Activated CD8-positive, alpha-beta memory T cell treated with anti-CD3 and anti-CD28 coated beads for 24 hours (primary cell): ENCODE data around the gene SSTR3.
"Not testable (repeated sequence)": the region's sequence is repeated elsewhere in the genome, so short reads cannot be mapped to it uniquely, and the experiment has no call there.

ENCODE experiments used
- DNase-seq: peaks from one replicate; pipeline ENCODE4 v3.0.0-alpha.2; 2020

The SSTR3 gene

DNA sequence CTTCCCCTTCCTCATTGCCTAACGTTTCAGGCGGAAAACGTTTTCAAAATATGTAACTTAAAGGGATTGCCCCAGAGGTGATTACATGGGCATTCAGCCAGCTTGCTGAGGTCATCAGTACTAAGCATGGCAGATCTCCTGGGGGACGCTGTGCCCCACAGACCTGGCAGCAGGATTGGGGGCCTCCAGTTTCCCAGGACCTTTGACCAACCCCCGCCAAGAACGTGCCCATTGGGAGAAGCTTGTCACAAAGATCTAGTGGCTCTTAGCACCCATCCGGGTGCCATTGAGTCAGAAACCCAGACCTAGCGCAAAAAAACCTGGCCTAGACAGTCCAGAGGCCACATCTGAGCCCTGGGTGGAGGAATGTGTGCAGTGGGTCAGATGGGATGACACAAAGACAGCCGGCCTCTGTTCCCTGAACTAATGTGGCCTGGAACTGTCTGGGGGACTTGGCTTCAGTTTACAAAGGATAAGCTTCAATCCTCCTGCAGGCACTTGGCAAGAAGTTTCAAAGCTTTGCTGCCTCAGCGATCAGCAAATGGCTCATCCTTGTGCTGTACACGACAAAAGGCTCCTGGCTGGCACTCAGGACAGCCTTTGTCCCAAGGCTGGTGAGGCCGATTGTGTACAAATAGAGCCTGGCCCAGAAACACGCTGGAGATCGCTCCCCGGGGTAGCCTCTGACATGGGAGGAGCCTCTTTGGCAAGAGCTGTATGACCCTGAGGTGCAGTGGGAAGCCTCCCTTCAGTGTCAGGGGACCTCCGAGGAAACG lies 33.7 kb downstream of the SSTR3 start:
- DNase-seq = no peak

DNA sequence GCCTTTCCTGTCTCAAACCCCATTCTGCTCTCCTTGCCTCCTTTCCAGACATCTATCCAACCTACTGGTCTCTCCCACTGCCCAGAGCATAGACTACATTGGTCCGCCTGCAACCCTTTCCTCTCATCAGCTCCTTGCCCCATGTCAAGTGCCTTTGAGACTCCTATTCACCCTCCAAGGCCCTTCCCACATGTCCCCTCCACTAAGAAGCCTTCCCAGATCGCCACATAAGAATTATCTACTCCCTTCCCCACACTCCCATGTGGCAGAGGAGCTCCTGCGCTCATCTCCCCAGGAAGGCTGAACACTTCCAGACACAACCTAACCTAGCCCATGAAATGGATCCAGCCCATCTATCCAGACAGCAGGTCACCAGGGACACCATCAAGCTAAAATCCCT lies 34.5 kb downstream of the SSTR3 start:
- DNase-seq = no peak

DNA sequence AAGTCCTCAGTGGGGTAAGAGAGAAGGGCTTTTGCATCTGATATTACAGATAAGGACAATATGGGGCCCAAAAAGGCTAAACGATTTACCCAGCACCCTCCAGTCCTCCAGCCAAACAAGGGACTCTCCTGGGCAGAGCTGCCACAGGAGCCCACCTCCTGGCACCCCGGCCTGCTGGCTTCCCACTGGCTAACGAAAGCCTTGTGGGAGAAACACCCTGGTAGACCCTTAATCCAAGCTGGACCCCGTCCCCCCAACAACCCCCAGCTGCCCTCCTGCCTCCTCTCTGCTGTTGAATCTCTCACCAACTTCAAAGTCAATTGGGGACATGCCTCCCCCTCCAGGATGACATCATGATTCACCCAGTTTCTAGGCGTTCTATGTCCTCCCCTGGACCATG lies 35.1 kb downstream of the SSTR3 start:
- no peak for DNase-seq

DNA sequence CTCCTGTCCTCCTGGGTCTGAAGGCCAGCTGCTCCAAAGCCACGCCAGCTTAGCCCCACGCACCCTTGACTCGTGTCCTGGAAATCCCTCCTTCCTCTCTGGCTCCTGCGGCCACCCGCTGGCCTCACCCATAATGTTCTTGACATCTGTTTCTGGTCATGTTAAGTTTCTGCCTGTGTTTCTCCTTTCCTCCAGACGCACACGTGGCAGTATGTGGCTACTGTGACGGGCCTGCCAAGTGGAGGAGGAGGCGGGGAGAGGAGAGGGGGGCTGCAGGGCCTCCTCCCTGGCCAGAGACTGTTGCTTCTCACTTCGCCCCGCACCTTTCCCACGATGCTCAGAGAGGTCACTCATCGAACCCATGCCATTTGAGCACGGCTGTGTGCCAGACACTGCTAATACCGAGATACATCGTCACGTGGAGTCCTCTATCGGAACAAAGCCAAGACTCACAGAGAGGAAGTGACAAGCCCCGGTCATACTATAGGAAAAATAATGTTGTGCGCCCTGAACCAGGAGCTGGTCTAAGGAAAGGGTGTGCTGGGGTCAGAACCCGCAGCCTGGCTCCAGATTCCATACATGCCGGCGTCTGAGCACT lies 35.7 kb downstream of the SSTR3 start:
- no peak for DNase-seq

DNA sequence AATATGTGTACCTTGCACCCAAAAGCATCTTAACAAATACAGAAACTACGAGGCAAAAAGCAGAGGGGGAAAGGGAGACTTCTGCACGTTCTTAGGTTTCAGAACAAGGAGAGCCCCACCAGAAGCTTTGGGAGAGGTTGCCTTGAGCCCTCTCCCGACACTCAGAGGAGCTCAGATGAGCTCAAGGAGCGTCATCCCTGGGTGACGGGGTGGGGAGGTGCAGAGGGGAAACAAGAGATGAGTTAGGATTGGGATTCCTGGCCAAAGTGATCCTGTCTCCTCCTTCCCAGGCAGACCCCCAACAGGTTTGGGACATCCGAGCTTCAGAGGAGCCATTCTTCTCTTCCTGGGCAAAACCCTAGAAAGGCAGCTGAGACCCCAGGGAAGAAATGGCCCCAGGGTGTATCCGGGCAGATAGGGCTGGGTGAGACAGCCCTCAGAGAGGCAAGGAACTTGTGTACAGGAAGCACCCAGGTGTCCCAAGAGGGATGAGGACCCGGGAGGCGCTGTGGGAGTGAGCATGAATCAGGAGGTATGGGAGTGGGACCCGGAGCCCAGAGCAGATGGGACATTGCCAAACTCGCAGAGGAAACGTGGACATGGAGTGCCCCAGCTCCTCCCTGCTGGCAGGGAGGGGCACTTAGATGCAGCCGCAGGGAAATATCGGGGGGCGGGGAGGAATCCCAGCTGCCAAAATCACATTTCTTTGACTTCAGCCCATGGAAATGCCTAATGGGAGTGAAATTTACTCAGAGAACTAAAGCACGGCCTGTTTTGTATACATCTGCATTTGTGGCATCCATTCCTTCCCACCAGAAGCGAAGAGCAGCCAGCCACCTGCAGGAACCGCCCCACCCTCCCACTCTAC lies 36.6 kb downstream of the SSTR3 start:
- no peak for DNase-seq

DNA sequence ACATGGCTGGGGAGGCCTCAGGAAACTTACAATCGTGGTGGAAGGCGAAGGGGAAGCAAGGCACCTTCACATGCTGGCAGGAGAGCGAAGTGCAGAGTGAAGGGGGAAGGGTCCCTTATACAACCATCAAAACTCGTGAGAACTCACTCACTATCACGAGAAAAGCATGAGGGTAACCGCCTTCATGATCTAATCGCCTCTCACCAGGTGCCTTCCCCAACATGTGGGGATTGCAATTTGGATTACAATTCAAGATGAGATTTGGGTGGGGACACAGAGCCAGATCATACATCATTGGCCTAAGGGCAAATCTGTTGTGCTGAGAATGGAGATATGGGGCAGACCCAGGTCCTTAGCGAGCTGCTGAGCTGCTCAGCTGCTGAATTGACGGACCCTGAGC lies 37.3 kb downstream of the SSTR3 start:
- DNase-seq = no peak

DNA sequence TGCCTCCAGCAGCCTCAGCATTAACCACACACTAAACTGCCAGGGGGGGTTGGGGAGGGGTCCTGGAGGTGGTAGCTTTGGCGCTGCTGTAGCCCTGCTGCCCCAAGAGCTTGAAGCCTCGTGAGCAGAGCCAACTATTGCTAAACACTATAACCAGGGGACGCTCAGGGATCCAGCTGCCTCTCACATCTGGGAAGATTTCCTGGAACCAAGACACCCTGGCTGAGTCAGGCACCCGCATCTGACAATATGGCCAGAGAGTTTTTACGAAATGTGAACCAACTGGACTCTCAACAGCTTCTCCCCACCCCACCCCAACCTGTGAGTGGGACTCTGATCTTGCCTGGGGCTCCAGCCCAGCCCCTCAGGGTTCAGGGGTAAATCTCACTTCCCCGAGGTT lies 38.6 kb downstream of the SSTR3 start:
- DNase-seq = no peak

DNA sequence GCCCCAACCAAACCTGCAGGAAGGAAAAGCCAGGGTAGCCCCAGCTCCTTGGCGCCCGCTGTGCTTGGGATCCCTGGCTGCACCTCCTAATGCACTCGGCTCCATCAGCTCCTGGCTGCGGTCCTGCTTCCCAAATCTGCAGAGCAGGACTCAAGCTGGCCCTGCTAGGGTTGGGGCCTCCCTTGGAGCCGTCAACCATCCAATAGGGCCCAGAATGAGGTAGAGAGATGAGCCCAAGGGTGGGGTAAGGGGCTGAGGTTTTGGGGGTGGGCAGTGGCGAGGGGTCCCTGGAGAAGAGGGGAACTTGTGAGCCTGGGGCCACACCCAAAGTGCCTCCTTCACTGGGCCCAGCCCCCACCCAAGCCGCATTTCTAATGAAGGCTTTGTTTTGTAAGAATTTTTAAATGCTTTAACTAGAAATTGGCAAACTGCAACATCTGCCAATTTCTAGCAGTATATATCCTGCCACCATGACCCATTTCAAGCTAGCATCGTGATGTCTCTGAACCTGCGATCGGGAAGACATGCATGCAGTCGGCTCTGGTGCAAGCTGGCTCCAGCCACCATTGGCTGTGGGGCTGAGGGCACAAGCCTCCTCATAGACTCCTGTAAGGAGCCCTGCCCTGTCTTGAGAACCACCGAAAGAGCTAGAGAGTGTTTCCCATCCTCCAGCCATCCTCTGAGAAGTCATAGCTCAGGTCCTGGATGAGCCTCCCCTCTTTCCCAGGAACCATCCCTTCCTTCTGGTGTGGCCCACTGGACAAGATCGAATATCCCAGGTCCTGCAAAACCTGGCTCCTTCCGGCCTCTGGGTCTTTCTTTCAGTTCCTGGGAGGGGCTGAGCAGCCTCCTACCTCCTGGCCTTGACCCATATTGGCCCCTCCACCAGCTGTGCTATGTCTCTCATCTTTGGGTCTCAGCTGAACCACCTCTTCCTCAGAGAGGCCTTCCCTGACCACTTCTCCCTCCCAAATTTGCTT lies 39.7 kb downstream of the SSTR3 start:
- no peak for DNase-seq

DNA sequence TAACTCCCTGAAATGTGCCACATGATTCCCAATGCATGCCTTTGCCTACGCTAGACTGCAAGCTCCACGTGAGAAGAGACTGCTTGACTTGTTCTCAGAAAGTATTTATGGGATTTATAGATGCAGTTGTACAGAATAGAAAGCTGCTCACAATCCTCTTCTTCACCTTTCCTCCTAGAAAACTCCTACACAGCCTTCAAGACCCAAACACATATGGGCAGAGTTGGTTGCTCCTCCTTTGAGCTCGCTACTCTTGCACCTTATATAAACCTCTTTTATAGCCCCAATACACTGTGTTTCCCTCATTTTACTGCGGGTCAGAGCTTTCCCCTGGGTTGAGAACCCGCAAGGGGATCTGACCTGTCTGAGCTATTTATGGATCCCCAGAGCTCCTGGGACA lies 40.6 kb downstream of the SSTR3 start:
- no peak for DNase-seq

DNA sequence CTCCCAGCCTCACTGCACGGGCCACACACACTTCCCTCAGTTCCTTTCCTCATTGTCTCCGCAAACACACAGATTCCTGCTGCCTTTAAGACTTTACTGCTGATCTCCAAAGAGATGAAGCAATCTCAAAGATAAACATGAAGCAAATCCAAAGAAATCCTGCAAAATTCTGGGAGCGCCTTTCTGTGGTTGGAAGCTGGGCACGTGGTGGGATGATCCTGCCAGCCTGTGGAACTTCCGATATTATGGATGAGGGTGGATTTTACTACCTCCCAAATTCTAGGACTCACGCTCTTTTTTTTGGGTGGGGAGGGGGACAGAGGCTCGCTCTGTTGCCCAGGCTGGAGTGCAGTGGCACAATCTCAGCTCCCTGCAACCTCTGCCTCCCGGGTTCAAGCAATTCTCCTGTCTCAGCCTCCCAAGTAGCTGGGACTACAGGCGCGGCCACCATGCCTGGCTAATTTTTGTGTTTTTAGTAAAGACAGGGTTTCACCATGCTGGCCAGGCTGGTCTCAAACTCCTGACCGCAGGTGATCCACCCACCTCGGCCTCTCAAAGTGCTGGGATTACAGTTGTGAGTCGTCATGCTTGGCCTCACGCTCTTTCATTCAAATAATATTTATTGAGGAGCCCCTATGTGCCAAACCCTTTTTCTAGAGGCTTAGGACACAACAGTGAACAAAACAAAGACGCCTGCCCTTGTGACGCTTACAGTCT lies 41.4 kb downstream of the SSTR3 start:
- DNase-seq = not testable (repeated sequence)

DNA sequence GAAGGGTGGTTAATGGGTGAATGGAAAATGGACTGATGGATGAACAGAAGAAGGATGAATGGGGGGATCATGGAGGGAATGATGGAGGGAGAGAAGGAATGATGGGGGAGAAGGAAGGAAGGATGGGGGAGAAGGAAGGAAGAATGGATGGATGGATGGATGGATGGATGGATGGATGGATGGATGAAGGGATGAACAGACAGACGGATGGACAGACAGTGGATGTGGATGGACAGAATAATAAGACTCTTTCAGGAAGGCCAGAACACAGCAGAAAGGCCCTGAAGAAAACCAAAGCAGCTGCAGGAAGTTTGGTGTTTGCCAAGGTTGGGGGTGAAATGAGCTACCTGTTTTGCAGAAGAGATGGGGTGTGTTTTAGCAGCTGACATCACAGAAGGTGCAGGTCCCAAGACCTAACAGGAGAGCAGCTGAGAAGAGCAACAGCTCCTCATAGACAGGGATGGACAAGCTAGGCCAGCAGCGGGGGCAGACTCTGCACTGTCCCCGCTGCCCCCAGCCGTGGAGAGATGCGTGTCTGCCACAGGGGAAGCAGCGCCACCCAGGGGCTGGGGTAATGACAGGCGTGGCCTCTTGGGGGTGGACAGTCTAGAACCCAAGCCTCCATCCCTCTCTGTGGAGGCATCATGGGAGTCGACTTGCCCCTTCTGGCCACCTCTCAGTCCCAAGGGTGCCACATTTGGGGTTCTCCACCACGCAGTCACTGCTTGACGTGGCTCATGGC lies 42.2 kb downstream of the SSTR3 start:
- no peak for DNase-seq

DNA sequence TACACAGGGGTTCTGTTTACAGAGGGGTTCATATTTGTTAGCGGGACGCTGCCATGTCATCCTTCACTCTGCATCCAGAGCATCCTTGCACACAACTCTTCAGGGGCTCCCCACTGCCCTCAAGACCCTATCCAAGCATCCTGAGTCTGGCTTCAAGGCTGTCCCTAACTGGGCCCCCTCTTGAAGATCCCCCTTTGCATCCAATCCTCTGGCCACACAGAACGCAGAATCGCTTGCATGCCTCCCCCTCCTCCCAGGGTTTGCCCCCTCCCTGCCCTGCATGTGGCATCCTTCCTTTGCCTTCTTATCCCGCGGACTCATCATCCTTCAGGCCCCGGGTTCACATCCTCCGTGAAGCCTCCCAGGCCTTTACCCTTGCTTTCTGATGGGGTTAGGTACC lies 42.9 kb downstream of the SSTR3 start:
- no peak for DNase-seq

DNA sequence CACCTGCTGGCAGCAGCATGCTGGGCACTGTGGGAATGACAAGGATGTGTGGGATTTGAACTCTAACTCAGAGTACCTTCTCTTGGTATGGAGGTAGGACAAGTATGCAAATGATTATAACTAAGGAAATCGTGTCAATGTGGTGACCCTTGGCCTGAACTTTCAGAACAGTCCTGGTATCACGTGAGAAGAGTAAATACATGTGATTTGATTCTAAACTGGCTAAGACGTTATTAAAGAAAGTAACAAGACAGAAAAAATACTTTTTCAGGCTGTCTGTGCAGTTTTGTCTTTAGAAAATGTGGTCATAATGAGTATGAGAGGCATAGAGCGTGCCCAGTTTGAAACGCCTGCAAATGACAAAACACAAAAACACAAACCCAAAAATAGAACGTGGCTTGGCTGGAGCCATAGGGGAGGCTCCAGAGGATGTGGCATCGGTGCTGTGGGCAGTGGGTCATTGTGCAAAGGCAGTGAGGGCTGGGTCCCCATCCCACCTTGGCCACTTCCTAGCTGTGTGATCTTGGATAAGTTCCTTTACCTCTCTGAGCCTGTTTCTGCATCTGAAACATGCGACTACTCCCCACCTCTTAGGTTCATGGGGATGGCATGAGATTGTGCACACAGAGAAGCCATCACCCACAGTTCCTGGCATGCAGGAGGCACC lies 44.2 kb downstream of the SSTR3 start:
- no peak for DNase-seq

DNA sequence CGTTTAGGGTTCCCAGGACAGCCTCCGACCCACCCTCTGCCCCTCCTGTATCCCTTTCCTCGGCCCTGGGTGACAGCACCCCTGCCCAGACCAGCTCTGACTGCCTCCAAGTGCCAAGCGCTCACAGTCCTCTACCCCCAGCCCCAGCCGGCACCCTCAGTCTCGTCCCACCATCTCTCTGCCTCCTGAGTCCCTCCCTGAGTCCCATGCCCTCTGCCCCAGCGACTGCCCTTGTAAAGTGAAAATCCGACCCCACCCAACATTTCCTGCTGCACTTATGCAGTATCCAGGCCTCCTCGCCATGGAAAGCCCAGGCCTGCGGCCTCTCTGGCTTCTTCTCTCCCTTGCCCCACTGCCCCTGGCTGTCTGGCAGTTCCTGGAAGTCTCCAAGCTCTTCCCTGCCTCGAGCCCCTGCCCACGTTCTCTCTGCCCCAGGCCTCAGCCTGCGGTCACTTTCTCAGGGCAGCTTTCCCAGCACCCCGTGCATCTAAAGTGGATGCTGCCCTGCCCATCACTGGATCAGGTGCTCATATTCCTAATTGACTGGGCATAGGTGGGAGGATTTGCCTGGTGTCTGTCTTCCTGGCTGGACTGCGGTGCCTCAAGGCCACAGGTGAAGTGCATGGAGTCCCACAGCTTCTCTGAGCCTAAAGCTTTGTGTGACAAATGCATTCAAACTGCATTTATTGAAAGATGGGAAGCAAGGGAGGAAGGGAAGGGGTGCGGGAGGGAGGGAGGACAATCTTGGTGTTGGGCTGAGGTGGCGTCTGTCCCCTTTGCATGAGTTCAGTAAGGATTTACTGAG lies 44.9 kb downstream of the SSTR3 start:
- no peak for DNase-seq

DNA sequence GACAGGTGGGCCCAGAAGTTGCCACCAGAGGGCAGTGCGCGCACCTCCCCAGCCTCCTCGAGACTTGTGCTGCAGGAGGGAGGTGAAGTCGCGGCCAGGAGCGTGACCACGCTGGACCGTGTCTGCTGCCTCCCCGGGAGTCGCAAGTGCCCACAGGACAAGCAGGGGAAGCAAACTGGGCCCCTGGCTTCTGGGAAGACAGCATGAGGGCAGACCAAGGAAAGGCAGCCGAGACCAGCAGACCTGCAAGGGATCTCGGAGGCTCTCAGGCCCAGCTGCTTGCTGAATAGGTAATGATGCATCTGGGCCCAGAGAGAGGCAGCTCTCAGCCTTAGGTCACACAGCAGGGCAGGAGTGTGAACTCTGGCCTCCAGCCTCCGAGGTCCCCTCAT lies 45.6 kb downstream of the SSTR3 start:
- peak; percentile 97 for DNase-seq

DNA sequence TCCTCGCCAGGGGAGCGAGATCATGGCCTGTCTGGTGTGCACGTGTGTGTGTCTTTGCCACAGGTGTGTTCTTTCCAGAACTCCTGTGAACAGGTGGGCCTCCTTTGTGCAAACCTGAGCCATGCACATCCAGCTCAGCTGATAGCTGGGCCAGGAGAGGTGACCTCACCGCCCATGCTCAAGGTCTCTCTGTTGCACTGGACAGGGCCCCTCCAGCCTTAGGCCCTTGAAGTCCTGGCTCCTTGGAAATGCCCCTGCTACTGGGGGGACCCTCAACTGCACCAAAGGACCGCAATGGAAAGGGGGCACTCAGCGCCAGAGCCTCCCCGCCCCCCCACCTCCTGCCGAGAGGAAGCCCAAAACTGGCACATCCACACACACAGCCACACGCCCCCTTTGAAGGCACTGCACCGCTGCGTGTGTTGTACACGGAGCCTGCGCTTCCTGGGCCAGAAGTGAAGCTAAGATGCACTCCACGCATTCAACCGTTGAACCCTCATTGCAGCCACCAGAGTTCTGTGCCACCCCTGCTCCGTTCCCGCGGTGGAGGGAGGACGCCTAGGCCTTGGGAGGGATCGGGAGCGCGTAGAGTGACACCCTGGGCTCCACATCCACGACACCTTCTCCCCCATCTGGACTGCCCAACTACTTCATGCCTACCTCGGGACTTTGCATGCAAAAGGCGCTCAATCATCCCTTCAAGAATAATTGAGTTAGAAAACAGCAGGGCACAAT lies 46.2 kb downstream of the SSTR3 start:
- DNase-seq = no peak

DNA sequence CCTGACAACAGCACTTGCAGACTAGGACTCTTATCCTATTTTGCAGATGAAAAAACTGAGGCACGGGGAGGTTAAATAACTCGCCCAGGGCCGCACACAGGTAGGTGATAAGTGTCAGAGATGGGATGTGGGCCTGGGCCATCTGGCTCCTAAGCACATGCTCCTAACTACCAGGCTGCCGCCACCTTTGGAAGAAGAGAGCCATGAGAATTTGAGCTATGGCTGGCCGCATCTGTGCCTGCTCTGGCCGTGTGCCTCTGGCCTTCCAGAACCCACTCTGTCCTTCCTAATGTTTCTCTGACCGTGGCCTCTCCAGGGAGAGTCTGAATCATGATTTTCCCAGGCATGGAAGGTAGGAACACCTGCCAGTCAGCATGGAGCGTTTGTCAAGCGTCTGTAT lies 47.2 kb downstream of the SSTR3 start:
- no peak for DNase-seq

DNA sequence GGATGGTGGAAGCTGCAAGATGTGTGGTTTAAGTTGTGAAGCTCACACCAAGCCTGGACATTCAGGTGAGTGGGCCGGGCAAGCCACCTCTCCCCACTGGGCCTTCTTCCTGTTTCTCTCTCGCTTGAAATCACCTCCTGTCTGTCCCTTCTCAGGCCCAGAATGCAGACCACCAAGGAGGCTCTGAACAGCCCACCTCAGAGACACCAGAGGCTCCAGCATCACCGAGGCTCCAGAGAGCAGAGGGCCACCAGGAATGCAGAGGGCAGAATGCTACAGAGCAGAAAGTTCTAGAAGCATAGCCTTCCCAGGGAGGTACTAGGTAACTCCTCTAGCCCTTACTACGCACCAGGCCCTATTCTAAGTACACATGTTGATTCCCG lies 47.8 kb downstream of the SSTR3 start:
- DNase-seq = no peak
